GM20431 (cell line): ENCODE data around the gene ISM1.

Source experiments
- in situ Hi-C: fragments of 300-500 bp; cut with MseI, MboI; formaldehyde crosslinking; loops from one replicate; pipeline ENCODE4 v1.15.0; 2020; ENCODE audit warnings: low sequenced_read_pairs; ENCODE audit not compliant: unreplicated experiment

The ISM1 gene

GRCh38 chr20:13250251-13250650 lies 29.2 kb downstream of the ISM1 start:
- in situ Hi-C loops, result no loop called here

GRCh38 chr20:13251106-13251903 lies 30.2 kb downstream of the ISM1 start:
- in situ Hi-C loops, result no loop called here

- in situ Hi-C loops, result no loop called here
Measured at GRCh38 chr20:13251904-13252297, 30.8 kb downstream of the ISM1 start.

- in situ Hi-C loops, result no loop called here
Measured at GRCh38 chr20:13255356-13255755, 34.3 kb downstream of the ISM1 start.

GRCh38 chr20:13256606-13257005 lies 35.5 kb downstream of the ISM1 start:
- in situ Hi-C loops, result no loop called here

GRCh38 chr20:13259921-13260320 lies 38.8 kb downstream of the ISM1 start:
- in situ Hi-C loops, result no loop called here

- in situ Hi-C loops, result no loop called here
Measured at GRCh38 chr20:13260650-13261279, 39.7 kb downstream of the ISM1 start.

- in situ Hi-C loops, result no loop called here
Measured at GRCh38 chr20:13261460-13262301, 40.6 kb downstream of the ISM1 start.

- in situ Hi-C loops, result no loop called here
Measured at GRCh38 chr20:13262302-13262650, 41.2 kb downstream of the ISM1 start.

GRCh38 chr20:13262671-13263360 lies 41.7 kb downstream of the ISM1 start:
- in situ Hi-C loops, result no loop called here

GRCh38 chr20:13263451-13263850 lies 42.4 kb downstream of the ISM1 start:
- in situ Hi-C loops, result no loop called here

GRCh38 chr20:13264907-13265306 lies 43.8 kb downstream of the ISM1 start:
- in situ Hi-C loops, result no loop called here

- in situ Hi-C loops, result no loop called here
Measured at GRCh38 chr20:13265941-13266340, 44.9 kb downstream of the ISM1 start.

GRCh38 chr20:13267231-13267630 lies 46.2 kb downstream of the ISM1 start:
- in situ Hi-C loops, result no loop called here

GRCh38 chr20:13268953-13269352 lies 47.9 kb downstream of the ISM1 start:
- in situ Hi-C loops, result no loop called here

GRCh38 chr20:13270211-13270610 lies 49.1 kb downstream of the ISM1 start:
- in situ Hi-C loops, result no loop called here

GRCh38 chr20:13271098-13271497 lies 50.0 kb downstream of the ISM1 start:
- in situ Hi-C loops, result no loop called here

- in situ Hi-C loops, result no loop called here
Measured at GRCh38 chr20:13271977-13272975, 51.2 kb downstream of the ISM1 start.

GRCh38 chr20:13274275-13274861 lies 53.3 kb downstream of the ISM1 start:
- in situ Hi-C loops, result no loop called here
